NT2/D1 (cell line): ENCODE measurements around the gene PDE4B.

Experiments used
- SUZ12 ChIP-seq: IDR thresholded peaks from 2 replicates; pipeline ENCODE4 v1.6.1; 2011; ENCODE audit not compliant: insufficient read length, insufficient read depth; ENCODE audit errors: extremely low read depth
- YY1 ChIP-seq: IDR thresholded peaks from 2 replicates; pipeline ENCODE4 v1.6.1; 2011; ENCODE audit not compliant: insufficient read length, insufficient read depth
- ZNF274 ChIP-seq: IDR thresholded peaks from 2 replicates; pipeline ENCODE4 v1.6.1; 2011; ENCODE audit warnings: mild to moderate bottlenecking, low read depth, low read length

DNA sequence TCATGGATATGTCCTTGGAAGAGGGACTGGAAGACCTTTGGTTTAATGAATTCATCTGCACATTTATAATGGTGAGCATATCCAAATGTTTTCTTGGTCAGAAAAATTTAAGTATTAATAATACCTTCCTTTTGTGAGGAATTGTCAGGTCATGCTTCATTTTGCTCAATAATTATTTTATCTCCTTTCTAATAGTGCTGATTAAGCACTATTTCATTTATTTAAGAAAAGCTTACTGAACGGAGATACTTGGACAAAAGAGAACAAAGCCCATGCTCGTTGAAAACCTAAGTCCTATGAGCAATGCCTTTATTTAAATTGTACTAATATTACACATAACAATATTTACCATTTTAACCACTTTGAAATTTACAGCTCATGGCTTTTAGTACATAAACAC is 281.5 kb downstream of the PDE4B start:
- no peak for TF ChIP-seq SUZ12
- no peak for TF ChIP-seq YY1
- TF ChIP-seq ZNF274, result no peak
